ENCODE data around the gene LZTR1. TPM values are rescaled to one million over a fixed set of nuclear protein-coding genes. Genes with fewer than 3 reads are reported as not detected.

The LZTR1 gene
- total and polyA plus RNA-seq, 2 experiments from 2014 or later, result 9.2 to 39.9 TPM

DNA sequence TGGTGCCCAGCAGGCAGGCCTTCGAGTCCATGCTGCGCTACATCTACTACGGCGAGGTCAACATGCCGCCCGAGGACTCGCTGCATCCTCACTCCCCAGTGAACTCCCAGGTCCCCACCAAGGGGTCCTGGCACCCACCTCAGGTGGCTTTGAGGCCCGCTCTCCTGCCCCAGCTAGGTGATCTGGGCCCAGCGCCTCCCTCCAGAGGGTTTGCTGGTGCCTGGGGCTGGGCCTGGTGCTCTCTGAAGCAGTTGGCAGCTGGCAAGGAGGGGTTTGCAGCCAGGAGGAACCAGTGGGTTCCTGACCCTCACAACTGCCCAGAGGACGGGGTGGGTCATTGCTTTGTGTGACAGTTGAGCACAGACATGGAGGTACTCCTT lies 13.9 kb downstream of the LZTR1 start:
- Histone ChIP-seq H3K4me1 (ENCODE audit: insufficient read depth) (peaks cover 6% of the 10 kb centered on the region; the same call in 1 of the 2 replicates), H3F3A (replicated peaks; ENCODE audit: low read depth) (no peaks in the 10 kb centered on the region), H3K9me2 (ENCODE audit: insufficient read depth) (no peaks in the 10 kb centered on the region), H4K20me1 (replicated peaks; ENCODE audit: insufficient read depth) (no peaks in the 10 kb centered on the region), H3K4me2 (no peak overlapping the region), H3K27ac (ENCODE audit: low read depth) (no peak overlapping the region), H3K4me3 (no peak overlapping the region), H3K27me3 (ENCODE audit: insufficient read depth) (no peaks in the 10 kb centered on the region), H3K36me3 (ENCODE audit: insufficient read depth) (no peaks in the 10 kb centered on the region), H2AFZ (no peak overlapping the region), H3K79me2 (replicated peaks; ENCODE audit: insufficient read depth) (no peaks in the 10 kb centered on the region)
- ATAC-seq (no peak), DNase-seq (ENCODE audit: low spot score) (no peak)
- H3K27ac Mint-ChIP-seq, result no peak overlapping the region
- H3K4me3 Mint-ChIP-seq, result no peak overlapping the region
- H3K27me3 Mint-ChIP-seq (ENCODE audit: insufficient read depth, low read depth, poor library complexity), result peaks cover 8% of the 10 kb centered on the region
- H3K9me3 Mint-ChIP-seq, result no peaks in the 10 kb centered on the region
- H3K36me3 Mint-ChIP-seq (ENCODE audit: low read depth), result peaks cover 17% of the 10 kb centered on the region; the same call in 1 of the 3 replicates
- no peaks in the 10 kb centered on the region for H3K4me1 Mint-ChIP-seq
- TF ChIP-seq ZNF114 (CRISPR knock-in tag; IDR thresholded peaks at IDR 0.05) (no peak), CREB1 (CRISPR knock-in tag; IDR thresholded peaks at IDR 0.05; ENCODE audit: low read depth) (no peak), STAT1 (IDR thresholded peaks at IDR 0.05; ENCODE audit: unreplicated experiment) (no peak), CTCF (conservative IDR thresholded peaks at IDR 0.05; ENCODE audit: low read depth in 2 of 2) (no peak), ETS1 (IDR thresholded peaks at IDR 0.05) (no peak), EZH2phosphoT487 (IDR thresholded peaks at IDR 0.05; ENCODE audit: unreplicated experiment) (no peak), POLR2AphosphoS5 (IDR thresholded peaks at IDR 0.05; ENCODE audit: low read depth) (no peak), EZH2 (IDR thresholded peaks at IDR 0.05; ENCODE audit: low read depth, unreplicated experiment) (no peak)

DNA sequence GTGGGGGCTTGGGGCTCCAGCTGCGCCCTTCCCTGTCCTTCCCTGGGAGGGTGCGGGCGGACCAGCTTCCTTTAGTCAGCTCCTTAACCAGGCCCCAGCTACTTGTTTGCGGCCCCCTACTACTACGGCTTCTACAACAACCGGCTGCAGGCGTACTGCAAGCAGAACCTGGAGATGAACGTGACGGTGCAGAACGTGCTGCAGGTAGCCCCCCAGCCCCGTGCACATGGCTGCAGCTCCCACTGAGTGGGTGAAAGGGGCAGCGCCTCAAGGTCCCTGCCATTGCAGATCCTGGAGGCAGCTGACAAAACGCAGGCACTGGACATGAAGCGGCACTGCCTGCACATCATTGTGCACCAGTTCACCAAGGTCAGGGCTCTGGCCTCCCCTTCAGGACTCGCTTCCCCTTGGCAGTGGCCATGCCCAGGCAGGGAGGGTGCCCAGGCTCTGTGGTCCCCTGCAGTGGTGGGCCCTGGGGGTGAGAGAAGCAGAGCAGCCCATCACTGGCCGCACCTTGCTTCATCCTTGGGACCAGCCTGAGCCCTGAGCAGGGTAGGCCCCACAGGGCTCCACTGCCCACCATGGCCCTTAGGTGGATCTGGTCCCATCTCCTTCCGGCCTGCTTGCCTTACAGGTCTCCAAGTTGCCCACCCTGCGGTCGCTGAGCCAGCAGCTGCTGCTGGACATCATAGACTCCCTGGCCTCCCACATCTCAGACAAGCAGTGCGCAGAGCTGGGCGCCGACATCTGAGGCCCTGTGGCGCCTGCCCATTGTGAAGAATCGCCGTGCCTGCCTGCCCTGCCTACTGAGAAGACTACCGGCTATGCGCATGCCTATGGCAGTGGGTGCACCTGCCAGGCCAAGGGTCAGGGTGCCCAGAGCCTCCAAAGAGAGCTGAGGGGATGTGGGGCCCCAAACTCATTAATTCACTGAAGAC lies 14.8 kb downstream of the LZTR1 start:
- H4K20me1 ChIP-seq (replicated peaks; ENCODE audit: insufficient read depth), result no peaks in the 10 kb centered on the region
- Mint-ChIP-seq H3K36me3 (ENCODE audit: low read depth) (peaks cover 22% of the 10 kb centered on the region; the same call in 1 of the 3 replicates), H3K27ac (no peak overlapping the region)

More for the DNA sequence above, 14.8 kb downstream of the LZTR1 start:
- Histone ChIP-seq H3K9me2 (ENCODE audit: insufficient read depth) (no peaks in the 10 kb centered on the region), H3K27ac (ENCODE audit: low read depth) (no peak overlapping the region), H3K4me1 (ENCODE audit: insufficient read depth) (peaks cover 9% of the 10 kb centered on the region; the same call in 1 of the 2 replicates), H3K27me3 (ENCODE audit: insufficient read depth) (no peaks in the 10 kb centered on the region), H3K79me2 (replicated peaks; ENCODE audit: insufficient read depth) (no peaks in the 10 kb centered on the region), H3K4me3 (no peak overlapping the region), H2AFZ (no peak overlapping the region), H3K4me2 (no peak overlapping the region), H3F3A (replicated peaks; ENCODE audit: low read depth) (0 out of 2 replicates have a peak, but pooled peaks cover 7% of the 10 kb centered on the region), H3K36me3 (ENCODE audit: insufficient read depth) (no peaks in the 10 kb centered on the region)
- DNase-seq (ENCODE audit: low spot score) (no peak), ATAC-seq (no peak)
- TF ChIP-seq ETS1 (IDR thresholded peaks at IDR 0.05) (no peak), CTCF (conservative IDR thresholded peaks at IDR 0.05; ENCODE audit: low read depth in 2 of 2) (no peak), EZH2 (IDR thresholded peaks at IDR 0.05; ENCODE audit: low read depth, unreplicated experiment) (no peak), ZNF331 (CRISPR knock-in tag; IDR thresholded peaks at IDR 0.05; ENCODE audit: low read depth) (no peak), STAT1 (IDR thresholded peaks at IDR 0.05; ENCODE audit: unreplicated experiment) (no peak), ZNF114 (CRISPR knock-in tag; IDR thresholded peaks at IDR 0.05) (no peak), EZH2phosphoT487 (IDR thresholded peaks at IDR 0.05; ENCODE audit: unreplicated experiment) (no peak), CREB1 (CRISPR knock-in tag; IDR thresholded peaks at IDR 0.05; ENCODE audit: low read depth) (no peak), POLR2AphosphoS5 (IDR thresholded peaks at IDR 0.05; ENCODE audit: low read depth) (no peak), JUNB (IDR thresholded peaks at IDR 0.05; ENCODE audit: unreplicated experiment) (no peak)
- TF ChIP-seq, protein P1, sequence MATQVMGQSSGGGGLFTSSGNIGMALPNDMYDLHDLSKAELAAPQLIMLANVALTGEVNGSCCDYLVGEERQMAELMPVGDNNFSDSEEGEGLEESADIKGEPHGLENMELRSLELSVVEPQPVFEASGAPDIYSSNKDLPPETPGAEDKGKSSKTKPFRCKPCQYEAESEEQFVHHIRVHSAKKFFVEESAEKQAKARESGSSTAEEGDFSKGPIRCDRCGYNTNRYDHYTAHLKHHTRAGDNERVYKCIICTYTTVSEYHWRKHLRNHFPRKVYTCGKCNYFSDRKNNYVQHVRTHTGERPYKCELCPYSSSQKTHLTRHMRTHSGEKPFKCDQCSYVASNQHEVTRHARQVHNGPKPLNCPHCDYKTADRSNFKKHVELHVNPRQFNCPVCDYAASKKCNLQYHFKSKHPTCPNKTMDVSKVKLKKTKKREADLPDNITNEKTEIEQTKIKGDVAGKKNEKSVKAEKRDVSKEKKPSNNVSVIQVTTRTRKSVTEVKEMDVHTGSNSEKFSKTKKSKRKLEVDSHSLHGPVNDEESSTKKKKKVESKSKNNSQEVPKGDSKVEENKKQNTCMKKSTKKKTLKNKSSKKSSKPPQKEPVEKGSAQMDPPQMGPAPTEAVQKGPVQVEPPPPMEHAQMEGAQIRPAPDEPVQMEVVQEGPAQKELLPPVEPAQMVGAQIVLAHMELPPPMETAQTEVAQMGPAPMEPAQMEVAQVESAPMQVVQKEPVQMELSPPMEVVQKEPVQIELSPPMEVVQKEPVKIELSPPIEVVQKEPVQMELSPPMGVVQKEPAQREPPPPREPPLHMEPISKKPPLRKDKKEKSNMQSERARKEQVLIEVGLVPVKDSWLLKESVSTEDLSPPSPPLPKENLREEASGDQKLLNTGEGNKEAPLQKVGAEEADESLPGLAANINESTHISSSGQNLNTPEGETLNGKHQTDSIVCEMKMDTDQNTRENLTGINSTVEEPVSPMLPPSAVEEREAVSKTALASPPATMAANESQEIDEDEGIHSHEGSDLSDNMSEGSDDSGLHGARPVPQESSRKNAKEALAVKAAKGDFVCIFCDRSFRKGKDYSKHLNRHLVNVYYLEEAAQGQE (IDR thresholded peaks at IDR 0.05; ENCODE audit: unreplicated experiment), result no peak
- Mint-ChIP-seq H3K4me1 (peaks cover 2% of the 10 kb centered on the region; the same call in 1 of the 3 replicates), H3K9me3 (no peaks in the 10 kb centered on the region), H3K27me3 (ENCODE audit: insufficient read depth, low read depth, poor library complexity) (peaks cover 12% of the 10 kb centered on the region), H3K4me3 (no peak overlapping the region; the same call in 2 of the 3 replicates)
